Keratinocyte (primary cell): Measurements from ENCODE around the gene RET.

Experiments used
- CTCF ChIP-seq, 3 experiments: IDR thresholded peaks in 1 of 3; conservative IDR thresholded peaks in 1 of 3; optimal IDR thresholded peaks in 1 of 3; 2 replicates in 2 of 3; 3 replicates in 1 of 3; pipeline versions ENCODE3 to v1.5.1; 2011; ENCODE audit warnings: low read length in 3 of 3, mild to moderate bottlenecking in 3 of 3, moderate library complexity in 2 of 3, control low read depth in 1 of 3, inconsistent platforms in 1 of 3; ENCODE audit not compliant: insufficient read depth in 2 of 3; ENCODE audit errors: extremely low read depth in 1 of 3
- EZH2 ChIP-seq: IDR thresholded peaks from one replicate; pipeline ENCODE4 v1.6.1; 2012; ENCODE audit warnings: inconsistent platforms, mild to moderate bottlenecking, low read length, moderate library complexity

GRCh38 chr10:43141421-43141820 is 64.6 kb downstream of the RET start:
- TF ChIP-seq CTCF (optimal IDR thresholded peaks at IDR 0.05 in 1 of 3, IDR thresholded peaks at IDR 0.05 in 1 of 3, conservative IDR thresholded peaks at IDR 0.05 in 1 of 3; ENCODE audit: extremely low read depth in 1 of 3, insufficient read depth in 2 of 3, low read length in 3 of 3), result no peak
- no peak for TF ChIP-seq EZH2
